DMS 273 treated with DMSO at 0.1 percent for 48 hours (cell line): ENCODE results near the gene ABCB8.

Experiments
- DNase-seq: peaks from one replicate; lab custom pipeline; 2025; lab: John Stamatoyannopoulos, UW

ABCB8 gene

GRCh38 chr7:151087245-151088018 is 59.2 kb downstream of the ABCB8 start:
- DNase-seq, result peak; percentile 88

- DNase-seq, result no peak
Observed at GRCh38 chr7:151088019-151088855, 60.0 kb downstream of the ABCB8 start.

DNA sequence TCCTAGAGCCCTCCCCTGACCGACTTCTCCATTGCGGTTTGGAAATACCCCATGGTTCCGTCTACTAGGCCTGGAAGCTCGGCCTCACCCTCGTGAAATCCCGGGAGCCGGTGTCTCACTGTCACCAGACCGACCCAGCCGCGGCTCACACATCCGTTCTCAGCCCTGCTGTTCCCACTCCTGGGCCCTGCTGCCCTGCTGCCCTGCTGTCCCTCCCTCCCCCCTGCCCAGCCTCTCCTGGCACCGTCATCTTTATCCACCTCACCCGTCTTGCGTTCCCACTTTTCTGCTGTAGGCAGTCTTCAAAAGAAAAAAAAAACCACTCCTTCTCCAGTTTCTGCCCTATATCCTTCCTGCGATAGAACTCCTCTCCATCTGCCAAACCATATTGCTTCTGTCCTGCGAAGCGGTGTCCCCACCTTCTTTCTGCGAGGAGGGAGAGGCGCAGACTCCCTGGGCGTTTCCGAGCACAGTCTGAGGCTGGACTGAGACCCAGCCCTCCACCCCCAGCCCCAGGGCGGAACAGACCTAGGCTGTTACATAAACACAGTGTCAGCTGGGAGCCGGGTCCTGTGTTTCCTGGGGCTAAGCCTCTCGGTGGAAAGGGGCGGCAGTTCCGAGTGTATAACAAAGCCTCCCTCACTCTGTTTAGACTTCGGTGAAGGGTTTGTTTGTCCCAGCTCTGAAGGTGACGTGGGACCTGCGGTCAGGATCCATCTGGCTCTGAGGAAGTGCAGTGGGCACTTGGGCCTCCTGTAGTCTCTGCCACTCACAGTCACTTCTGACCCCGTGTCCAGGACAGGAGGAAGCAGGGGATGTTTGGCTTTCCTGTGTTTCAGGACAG is 60.8 kb downstream of the ABCB8 start:
- DNase-seq, result peak; percentile 95

GRCh38 chr7:151089893-151090730 is 61.9 kb downstream of the ABCB8 start:
- DNase-seq, result peak; percentile 80

GRCh38 chr7:151091003-151091402 is 62.8 kb downstream of the ABCB8 start:
- DNase-seq, result no peak

DNA sequence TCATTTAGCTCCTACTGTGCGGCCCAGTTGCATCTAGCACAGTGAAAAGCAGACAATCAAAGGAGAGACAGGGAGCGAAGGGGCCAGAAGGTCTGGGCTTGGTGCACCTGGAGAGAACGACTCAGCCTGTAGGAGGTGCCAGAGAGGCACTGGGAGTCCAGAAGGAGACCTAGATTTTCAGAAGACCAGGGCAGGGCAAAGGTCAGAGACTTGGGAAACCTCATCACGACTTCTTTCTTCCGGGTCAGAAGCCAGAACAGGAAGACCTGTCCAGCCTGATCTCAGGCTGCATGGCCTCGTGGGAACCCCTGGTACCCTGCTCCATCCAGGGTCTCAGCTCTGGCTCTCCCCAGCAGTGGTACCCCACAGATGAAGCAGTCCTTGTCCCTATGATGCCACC is 63.2 kb downstream of the ABCB8 start:
- no peak for DNase-seq

- DNase-seq, result no peak
Observed at GRCh38 chr7:151091988-151092387, 63.7 kb downstream of the ABCB8 start.

GRCh38 chr7:151093748-151094147 is 65.5 kb downstream of the ABCB8 start:
- DNase-seq, result no peak

- no peak for DNase-seq
Observed at GRCh38 chr7:151094675-151095074, 66.4 kb downstream of the ABCB8 start.

GRCh38 chr7:151095123-151095797 is 67.0 kb downstream of the ABCB8 start:
- DNase-seq, result no peak

- no peak for DNase-seq
Observed at GRCh38 chr7:151095828-151096475, 67.7 kb downstream of the ABCB8 start.
